HG03378 (cell line): ENCODE data around the gene INKA2.

ENCODE experiments used
- ATAC-seq: cut with Tn5 transposase; IDR thresholded peaks from one replicate; pipeline ENCODE4 v1.9.1; 2021; ENCODE audit warnings: mild to moderate bottlenecking, moderate library complexity; ENCODE audit not compliant: unreplicated experiment

Gene INKA2

DNA sequence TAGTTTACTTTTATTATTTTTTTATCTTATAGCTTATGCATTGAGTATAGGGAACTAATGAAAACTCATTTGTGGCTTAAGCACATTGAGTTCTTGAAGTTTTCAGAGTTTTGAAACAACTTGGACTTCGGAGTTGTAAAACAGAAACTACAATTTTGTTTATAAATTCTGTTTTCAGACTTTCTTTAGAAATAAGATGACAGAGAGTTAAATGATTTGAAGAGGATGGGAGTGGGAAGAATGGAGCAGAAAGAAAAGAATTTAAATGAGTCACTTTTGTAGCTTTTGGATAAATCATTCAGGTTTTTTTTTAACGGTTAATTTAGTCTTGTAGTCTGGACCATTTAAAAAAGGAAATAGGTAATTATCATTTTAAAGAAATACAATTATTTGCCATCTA, 32.3 kb downstream of the INKA2 start:
- ATAC-seq = no peak

DNA sequence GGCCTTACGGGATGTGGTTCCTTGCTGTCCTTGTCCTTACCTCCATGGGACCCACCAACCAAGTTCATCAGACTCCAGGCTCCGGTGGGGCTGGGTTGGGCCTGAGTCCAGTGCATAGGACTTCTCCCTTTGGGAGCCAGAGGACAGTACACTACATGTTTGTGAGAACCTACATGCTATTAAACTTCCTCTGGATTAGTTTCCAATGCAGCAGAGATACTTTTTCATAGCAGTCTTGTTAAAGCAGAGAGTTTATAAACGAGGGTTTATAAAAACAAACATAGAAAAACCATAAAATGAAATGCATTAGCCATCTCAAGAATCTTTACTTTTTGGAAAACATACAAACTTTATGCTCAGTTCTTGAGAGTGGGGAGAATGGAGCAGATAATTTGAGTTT, 33.4 kb downstream of the INKA2 start:
- no peak for ATAC-seq

DNA sequence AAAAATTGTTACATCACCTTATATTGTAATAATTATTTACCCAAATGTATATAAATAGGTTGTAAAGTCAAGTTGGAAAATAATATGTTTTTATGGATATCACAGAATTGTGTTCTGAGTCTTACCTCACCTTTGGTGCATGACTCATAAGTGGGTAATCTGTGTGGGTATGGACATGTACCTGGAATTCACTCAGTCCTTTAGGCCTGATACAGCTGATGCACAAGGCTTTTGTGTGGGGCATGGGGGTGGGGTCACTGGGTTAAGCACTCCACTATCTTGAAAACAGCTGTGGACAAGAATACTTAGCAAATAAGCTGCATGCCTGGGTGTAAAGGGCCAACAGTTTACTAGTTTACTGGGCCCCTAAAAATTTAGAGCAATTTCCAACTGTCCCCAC, 34.4 kb downstream of the INKA2 start:
- ATAC-seq = no peak

DNA sequence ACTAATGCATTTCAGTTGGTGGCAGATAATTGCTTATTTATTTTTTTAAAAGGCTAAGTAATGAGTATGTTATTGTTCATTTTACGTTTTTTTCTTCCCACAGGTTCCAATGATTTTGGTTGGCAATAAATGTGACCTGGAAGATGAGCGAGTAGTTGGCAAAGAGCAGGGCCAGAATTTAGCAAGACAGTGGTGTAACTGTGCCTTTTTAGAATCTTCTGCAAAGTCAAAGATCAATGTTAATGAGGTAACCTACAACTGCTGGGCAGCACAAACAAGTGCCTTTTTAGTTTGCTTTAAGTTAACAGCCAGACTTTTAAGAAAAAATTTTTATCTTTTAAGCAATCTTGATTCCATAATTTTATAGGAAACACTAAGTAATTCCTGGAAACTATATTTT, 35.0 kb downstream of the INKA2 start:
- no peak for ATAC-seq

DNA sequence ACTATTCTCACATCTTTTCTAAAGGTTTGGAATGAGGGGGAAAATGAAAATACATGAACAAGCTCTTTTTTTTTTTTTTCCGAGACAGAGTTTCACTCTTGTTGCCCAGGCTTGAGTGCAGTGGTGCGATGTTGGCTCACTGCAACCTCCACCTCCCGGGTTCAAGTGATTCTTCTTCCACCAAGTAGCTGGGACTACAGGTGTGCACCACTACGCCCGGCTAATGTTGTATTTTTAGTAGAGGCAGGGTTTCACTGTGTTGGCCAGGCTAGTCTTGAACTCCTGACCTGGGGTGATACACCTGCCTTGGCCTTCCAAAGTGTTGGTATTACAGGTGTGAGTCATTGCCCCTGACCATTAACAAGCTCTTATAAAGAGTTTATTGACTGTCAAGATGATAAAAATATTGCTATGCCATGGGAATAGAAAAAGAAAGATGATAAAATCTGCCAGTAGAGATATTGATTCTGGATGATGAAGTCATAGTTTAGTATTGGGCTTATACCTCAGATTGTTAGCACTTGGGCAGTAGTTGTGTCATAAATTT, 36.6 kb downstream of the INKA2 start:
- no peak for ATAC-seq

DNA sequence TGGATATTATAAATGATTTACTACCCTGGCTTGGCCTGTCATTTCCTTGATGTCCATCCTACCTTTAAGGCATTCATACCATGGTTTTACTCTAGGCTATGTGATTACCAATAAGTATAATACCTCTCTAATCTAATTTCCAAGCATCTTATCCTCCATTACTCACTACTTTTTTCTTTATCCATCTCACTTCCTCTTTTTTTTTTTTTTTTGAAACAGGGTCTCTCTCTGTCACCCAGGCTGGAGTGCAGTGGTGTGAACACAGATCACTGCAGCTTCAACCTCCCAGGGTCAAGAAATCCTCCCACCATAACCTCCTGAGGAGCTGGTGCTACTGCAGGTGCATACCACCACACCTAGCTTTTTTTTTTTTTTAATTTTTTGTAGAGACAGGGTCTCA, 39.9 kb downstream of the INKA2 start:
- no peak for ATAC-seq

DNA sequence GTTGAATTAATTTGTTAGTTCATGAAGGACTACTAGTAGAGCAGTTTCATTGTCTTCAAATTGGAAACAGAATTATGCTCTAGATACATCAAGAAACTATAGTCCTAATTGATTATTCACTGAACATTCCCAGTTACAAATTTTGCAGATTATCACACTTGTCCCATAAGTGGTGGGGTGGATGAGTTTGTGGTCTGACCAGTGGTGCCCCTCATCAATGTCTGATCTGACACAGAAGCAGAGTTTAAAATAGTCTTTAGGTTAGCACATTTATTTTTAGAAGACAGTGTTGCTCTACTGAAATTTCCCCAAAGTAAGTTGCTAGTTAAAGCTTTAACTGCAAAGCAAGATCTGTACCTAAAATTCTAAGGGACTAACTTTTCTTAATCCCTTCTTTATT, 42.9 kb downstream of the INKA2 start:
- ATAC-seq = no peak

DNA sequence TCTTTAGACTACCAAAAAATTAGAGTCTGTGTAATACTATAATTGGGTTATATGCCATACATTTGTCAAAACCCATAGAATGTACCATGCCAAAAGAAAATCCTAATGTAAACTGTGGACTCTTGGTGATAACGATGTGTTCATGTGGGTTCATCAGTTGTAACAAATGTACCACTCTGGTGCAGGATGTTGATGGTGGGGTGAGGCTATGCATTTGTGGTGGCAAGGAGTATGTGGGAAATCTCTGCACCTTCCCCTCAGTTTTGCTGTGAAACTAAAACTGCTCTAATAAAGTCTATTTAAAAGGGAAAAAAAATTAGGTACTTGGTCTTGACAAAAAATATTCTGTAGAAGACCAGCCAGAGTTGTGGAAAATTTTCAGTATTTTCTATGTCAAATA, 43.4 kb downstream of the INKA2 start:
- no peak for ATAC-seq

DNA sequence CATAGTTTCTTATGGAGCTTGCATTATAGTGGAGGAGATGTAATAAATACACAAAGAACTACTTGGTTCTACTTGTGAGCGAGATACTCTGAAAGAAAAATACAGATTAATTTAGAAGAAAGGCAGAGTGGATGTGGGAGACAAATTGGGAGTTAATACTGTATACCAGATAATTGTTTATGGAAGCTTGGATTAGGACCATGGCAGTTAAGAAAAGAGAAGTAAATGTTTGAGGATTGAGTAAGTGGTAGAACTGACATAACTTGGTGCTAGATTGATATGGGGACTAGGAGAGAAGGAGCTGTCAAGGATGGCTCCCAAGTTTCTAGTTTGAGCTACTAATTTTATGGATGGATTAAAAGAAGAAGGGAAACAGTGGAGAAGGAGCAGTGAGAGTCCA, 47.3 kb downstream of the INKA2 start:
- ATAC-seq = no peak

DNA sequence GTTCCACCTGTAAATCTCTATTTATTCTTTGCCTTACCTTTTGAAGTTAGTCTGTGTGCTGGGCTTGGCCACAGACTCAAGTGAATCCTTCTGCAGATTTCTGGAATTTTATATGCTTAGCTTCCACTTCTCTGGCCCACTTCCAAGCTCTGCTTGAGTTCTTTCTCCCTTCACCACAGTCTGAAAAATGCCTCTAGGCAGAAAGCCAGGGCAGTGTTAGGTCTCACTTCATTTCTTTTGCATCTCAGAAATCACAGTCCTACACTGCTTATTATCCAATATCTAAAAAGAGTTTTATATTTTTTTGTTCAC, 48.9 kb downstream of the INKA2 start:
- ATAC-seq = no peak
